ENCODE measurements around the gene CACNA1G. TPM values are rescaled to one million over a fixed set of nuclear protein-coding genes. Genes with fewer than 3 reads are reported as not detected.

The CACNA1G gene
- total and polyA plus RNA-seq, 3 donors from 2014 or later = 1.3 to 1.7 (median 1.7) TPM

DNA sequence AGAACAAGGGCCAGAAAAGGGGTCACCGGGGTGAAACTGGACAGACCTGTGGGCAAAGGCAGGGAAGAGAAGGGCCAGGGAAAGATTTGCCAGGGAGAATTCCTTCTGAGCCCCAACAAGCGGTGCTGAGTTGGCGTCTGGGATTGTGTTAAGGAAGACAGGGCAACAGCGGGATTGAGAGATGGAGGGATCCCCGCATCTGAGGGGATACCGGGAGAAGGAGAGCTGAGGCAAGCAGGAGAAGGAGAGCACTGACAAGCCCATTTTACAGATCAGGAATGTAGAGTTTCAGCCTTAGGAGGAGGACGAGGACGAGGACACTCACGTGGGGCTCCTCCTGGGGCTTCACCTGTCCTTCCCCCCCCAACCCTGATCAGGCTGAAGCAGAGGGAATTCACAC lies 73.2 kb downstream of the CACNA1G start:
- TF ChIP-seq, protein P1, sequence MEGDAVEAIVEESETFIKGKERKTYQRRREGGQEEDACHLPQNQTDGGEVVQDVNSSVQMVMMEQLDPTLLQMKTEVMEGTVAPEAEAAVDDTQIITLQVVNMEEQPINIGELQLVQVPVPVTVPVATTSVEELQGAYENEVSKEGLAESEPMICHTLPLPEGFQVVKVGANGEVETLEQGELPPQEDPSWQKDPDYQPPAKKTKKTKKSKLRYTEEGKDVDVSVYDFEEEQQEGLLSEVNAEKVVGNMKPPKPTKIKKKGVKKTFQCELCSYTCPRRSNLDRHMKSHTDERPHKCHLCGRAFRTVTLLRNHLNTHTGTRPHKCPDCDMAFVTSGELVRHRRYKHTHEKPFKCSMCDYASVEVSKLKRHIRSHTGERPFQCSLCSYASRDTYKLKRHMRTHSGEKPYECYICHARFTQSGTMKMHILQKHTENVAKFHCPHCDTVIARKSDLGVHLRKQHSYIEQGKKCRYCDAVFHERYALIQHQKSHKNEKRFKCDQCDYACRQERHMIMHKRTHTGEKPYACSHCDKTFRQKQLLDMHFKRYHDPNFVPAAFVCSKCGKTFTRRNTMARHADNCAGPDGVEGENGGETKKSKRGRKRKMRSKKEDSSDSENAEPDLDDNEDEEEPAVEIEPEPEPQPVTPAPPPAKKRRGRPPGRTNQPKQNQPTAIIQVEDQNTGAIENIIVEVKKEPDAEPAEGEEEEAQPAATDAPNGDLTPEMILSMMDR (IDR thresholded peaks at IDR 0.05) = no peak
- TF ChIP-seq POLR2A (IDR thresholded peaks at IDR 0.05) = no peak
- Histone ChIP-seq H3K4me3 (no peak overlapping the region), H3K4me1 (peaks cover 23% of the 10 kb centered on the region), H3K36me3 (ENCODE audit: low read depth, missing control alignments) (no peaks in the 10 kb centered on the region), H3K27ac (no peak overlapping the region), H3K9me3 (no peaks in the 10 kb centered on the region), H3K27me3 (no peaks in the 10 kb centered on the region)
- intact Hi-C loops (cut with DNase I; ENCODE audit: low total_unique reads) = loop anchor here (10.0 kb wide), 1 partner anchor 51 kb away; no protein-coding TSS in a partner anchor
- 74 to 89% methylated on average over 9 of the region's 9 CpGs for WGBS, 2 donors
- no peak for DNase-seq

DNA sequence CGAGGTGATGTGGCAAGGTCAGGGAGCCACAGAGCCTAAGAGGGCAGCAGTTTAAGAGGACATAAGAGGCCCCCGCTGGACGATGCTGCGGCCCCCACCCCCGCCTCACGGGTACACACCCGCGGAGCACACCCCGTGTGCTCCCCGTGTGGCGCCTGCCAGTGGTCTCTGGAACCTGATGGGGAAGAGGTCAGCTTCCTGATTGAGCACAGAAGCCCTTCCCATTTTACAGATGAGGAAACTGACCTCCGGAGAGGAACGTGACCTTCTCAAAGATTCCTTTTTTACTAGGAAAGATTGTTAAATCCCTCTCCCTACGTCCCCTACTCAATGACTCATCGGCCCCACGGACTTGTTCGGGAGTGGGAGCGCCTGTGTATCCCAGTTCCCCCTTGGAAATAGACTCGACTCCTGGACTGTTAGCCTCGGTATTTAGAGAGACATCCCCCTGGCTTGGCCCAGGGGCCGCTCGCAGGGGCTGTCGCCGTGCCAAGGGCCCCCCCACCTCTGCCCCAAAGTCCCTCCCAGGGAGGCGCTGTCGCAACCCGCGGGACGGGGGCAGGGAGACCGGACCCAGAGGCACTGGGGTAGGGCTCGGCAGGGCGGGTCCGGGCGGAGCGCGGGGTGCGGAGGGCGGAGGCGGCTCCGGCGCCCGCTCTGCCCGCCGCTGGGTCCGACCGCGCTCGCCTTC lies 73.9 kb downstream of the CACNA1G start, which contains the start of gene ABCC3:
Gene ABCC3 (plus strand): TSS at position 658 of the 691 bp plus-strand sequence. CDS start 56 bp downstream, outside the sequence.
- 20 to 41% methylated on average over 16 to 42 of the region's 48 CpGs for WGBS, 2 donors
- Histone ChIP-seq H3K4me3 (peak within 1 kb of the TSS; percentile 39 to 59), H3K27ac (no peak within 1 kb of the TSS), H3K9me3 (no peaks in the 10 kb centered on the region), H3K36me3 (ENCODE audit: low read depth, missing control alignments) (no peaks in the 10 kb centered on the region), H3K4me1 (peaks cover 30% of the 10 kb centered on the region), H3K27me3 (no peaks in the 10 kb centered on the region)
- no peak for DNase-seq
- intact Hi-C loops (cut with DNase I; ENCODE audit: low total_unique reads) = loop anchor here (10.0 kb wide), 1 partner anchor 50 kb away; no protein-coding TSS in a partner anchor
- TF ChIP-seq POLR2A (IDR thresholded peaks at IDR 0.05) = no peak

DNA sequence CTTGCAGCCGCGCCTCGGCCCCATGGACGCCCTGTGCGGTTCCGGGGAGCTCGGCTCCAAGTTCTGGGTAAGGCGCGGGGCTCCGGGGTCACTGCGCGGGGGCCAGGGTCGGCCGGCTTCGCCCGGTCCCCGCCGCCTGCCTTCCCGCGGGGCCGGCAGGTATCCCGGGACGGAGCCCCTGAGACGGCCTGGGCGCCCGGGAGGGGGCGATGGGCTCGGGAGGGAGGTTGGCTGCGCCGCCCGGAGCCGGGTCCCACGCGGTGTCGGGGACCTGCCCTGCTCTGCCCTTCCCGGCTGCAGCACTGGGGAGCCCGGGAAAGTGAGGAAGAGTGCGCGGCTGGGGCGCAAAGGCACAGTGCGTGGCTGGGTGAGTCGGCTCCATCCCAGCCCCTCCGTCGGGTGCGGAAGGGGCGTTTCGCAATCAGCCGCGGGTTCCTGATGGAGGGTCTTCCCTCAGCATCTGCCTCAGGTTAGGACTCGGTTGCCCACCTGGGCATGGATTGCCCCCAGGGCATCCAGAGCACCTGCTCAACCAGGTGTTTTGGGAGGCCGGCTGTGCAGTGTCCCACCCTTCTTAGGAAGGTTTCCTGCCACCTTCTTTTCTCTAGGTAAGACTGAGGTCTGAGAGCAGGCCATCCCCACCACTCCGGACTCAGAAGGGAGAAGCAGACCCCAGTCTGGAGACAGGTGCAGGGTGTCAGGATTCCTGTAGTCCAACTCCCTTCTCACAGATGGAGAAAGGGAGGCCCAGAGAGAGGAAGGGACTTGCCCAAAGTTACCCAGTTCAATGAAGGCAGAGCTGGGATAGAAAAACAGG lies 74.6 kb downstream of the CACNA1G start:
- TF ChIP-seq POLR2A (IDR thresholded peaks at IDR 0.05) = no peak
- TF ChIP-seq, protein P1 (IDR thresholded peaks at IDR 0.05) = no peak
- Histone ChIP-seq H3K36me3 (ENCODE audit: low read depth, missing control alignments) (no peaks in the 10 kb centered on the region), H3K9me3 (no peaks in the 10 kb centered on the region), H3K4me1 (peaks cover 38% of the 10 kb centered on the region), H3K27ac (no peak overlapping the region), H3K27me3 (no peaks in the 10 kb centered on the region), H3K4me3 (peak overlapping the region; percentile 39 to 59)
- no peak for DNase-seq
- 10 to 71% methylated on average over 1 to 39 of the region's 52 CpGs for WGBS, 2 donors
- intact Hi-C loops (cut with DNase I; ENCODE audit: low total_unique reads) = loop anchor here (10.0 kb wide), 1 partner anchor 50 kb away; no protein-coding TSS in a partner anchor

DNA sequence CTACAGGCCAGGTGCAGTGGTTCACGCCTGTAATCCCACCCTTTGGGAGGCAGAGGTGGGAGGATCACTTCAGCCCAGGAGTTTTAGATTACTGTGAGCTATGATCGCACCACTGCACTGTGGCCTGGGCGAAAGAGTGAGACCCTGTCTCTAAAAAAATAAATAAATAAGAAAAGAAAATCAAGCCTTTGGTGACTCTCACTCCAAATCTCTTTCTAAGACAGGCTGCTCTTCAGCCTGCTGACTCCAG lies 75.1 kb downstream of the CACNA1G start:
- Histone ChIP-seq H3K4me3 (no peak overlapping the region), H3K9me3 (no peaks in the 10 kb centered on the region), H3K27me3 (no peaks in the 10 kb centered on the region), H3K27ac (no peak overlapping the region), H3K4me1 (peaks cover 43% of the 10 kb centered on the region), H3K36me3 (ENCODE audit: low read depth, missing control alignments) (no peaks in the 10 kb centered on the region)
- 64 to 65% methylated on average over 3 of the region's 3 CpGs for WGBS, 2 donors
- TF ChIP-seq POLR2A (IDR thresholded peaks at IDR 0.05) = no peak
- TF ChIP-seq, protein P1 (IDR thresholded peaks at IDR 0.05) = no peak
- intact Hi-C loops (cut with DNase I; ENCODE audit: low total_unique reads) = loop anchor here (10.0 kb wide), 1 partner anchor 49 kb away; no protein-coding TSS in a partner anchor
- no peak for DNase-seq

Data from testis (tissue), 3 donors.